Bronchus fibroblast of lung (primary cell): ENCODE data around the gene SCYL2. TPM values are rescaled to one million over a fixed set of nuclear protein-coding genes. Genes with fewer than 3 reads are reported as not detected.

Experiments used
- total RNA-seq: library from RNA; depleted of rRNA; stranded (reverse); fragments of >200 nt; gene quantifications from 2 replicates; pipeline ENCODE4 v1.2.3, GENCODE V29; 2015

The SCYL2 gene, protein sequence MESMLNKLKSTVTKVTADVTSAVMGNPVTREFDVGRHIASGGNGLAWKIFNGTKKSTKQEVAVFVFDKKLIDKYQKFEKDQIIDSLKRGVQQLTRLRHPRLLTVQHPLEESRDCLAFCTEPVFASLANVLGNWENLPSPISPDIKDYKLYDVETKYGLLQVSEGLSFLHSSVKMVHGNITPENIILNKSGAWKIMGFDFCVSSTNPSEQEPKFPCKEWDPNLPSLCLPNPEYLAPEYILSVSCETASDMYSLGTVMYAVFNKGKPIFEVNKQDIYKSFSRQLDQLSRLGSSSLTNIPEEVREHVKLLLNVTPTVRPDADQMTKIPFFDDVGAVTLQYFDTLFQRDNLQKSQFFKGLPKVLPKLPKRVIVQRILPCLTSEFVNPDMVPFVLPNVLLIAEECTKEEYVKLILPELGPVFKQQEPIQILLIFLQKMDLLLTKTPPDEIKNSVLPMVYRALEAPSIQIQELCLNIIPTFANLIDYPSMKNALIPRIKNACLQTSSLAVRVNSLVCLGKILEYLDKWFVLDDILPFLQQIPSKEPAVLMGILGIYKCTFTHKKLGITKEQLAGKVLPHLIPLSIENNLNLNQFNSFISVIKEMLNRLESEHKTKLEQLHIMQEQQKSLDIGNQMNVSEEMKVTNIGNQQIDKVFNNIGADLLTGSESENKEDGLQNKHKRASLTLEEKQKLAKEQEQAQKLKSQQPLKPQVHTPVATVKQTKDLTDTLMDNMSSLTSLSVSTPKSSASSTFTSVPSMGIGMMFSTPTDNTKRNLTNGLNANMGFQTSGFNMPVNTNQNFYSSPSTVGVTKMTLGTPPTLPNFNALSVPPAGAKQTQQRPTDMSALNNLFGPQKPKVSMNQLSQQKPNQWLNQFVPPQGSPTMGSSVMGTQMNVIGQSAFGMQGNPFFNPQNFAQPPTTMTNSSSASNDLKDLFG
- total RNA-seq, result 14.7 and 20.7 TPM in 2 replicates

DNA sequence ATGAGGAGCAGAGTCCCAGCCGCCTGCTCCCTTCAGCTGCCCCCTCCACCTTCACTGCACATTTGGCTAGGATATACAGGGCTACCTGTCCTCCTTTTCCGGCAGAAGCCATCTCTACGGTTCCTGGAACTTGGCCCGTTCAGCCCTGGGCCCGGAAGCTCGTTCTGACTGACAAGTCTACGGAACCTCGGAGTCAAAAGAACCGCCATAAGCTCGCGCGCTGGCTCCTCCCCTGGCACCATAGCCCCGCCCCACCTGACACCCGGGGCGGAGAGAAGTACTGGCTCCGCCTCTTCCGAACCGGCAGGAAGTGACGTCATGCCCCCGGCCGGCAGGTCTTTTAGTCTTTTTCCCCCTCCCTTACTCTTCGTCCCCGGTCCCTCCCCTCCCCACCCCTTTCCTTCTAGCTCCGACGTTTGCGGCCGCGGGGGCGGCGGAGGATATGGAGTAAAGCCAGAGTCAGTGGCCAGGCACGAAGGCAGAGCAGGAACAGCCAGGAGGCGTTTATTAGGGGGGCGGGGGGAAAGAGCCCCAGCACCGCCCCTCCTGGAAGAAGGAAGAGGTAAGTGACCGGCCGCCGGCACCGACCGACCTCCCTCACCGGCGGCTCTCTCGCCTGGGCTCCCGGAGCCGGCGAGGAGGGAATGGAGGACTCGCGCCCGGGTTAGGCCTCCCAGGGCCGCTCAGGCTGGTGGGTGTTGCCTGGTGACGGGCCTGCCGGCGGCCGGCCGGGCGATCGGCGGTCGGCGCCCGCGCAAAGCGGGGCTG lies at the start of gene SCYL2, which contains the start of gene DEPDC4:
Gene SCYL2 (plus strand): TSS at position 343 of the 768 bp plus-strand sequence. CDS start 15,794 bp downstream, outside the sequence.
Gene DEPDC4 (minus strand): TSS at position 245 of the 768 bp plus-strand sequence. CDS start 3 bp downstream, at position 242.

DNA sequence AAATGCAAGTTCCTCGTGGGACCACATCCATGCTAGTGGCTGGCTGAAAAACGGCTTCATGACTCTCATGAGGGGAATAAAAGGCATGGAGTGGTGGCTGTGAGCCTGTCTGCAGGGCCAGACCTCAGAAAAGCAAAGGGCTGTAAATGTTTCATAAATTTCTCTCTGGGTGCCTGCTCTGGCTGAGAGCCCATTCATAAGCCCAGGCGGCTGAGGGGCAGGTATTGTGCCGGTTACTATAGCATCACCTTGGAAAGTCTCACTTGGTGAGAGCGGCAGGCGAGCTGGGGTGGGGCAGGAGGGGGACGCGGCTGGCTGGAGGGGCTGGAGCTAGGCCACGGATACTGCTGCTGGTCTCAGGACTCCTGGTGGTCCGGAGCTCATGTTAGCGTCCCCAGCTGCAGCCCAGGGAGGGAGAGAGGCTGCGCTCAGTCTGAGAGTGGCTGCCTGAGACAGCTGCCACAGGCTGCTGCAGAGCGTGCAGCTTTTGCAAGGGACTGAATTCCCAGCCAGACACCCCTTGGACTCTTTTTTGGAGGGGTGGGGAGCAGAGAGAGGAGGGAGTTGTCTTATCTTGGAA lies 89.8 kb downstream of the SCYL2 start, which contains the start of gene SLC17A8:
Gene SLC17A8 (plus strand): TSS at position 431 of the 580 bp plus-strand sequence. CDS start 318 bp downstream, outside the sequence.

Other genes starting within 250 kb of the SCYL2 start
- gene BLTP3B, start 124.3 kb upstream of the SCYL2 start, total RNA-seq, result 13.5 and 14.0 TPM in 2 replicates
- gene ACTR6, start 66.4 kb upstream of the SCYL2 start, total RNA-seq, result 12.5 and 16.0 TPM in 2 replicates
- gene DEPDC4, start 98 bp upstream of the SCYL2 start, total RNA-seq, result 1.5 and 1.9 TPM in 2 replicates
- gene SLC17A8, start 89.9 kb downstream of the SCYL2 start, total RNA-seq, result not detected in 2 replicates
- 0.34 TPM in 1 of 2 replicates, not detected in the other for gene NR1H4, start 206.7 kb downstream of the SCYL2 start, total RNA-seq